Activated naive CD4-positive, alpha-beta T cell treated with anti-CD3 and anti-CD28 coated beads, Interleukin-2, amount 50 U/mL, for 72 hours (primary cell): ENCODE data around the gene RPTOR. TPM values are rescaled to one million over a fixed set of nuclear protein-coding genes. Genes with fewer than 3 reads are reported as not detected.

Experiments
- ATAC-seq, 2 donors: fragments of 150-1000 bp; cut with Tn5 transposase; 2 replicates each; pipeline ENCODE4 v1.10.0; 2021; ENCODE audit warnings: mild to moderate bottlenecking in 2 of 2, moderate library complexity in 2 of 2
- DNase-seq, 2 donors: peaks; one replicate each; pipeline ENCODE4 v3.0.0; 2021 to 2022; ENCODE audit warnings: low spot score in 2 of 2
- H3K27ac Mint-ChIP-seq, 2 donors: one replicate each; pipeline ENCODE4 v1.8.0; 2022; ENCODE audit warnings: mild to moderate bottlenecking in 2 of 2, mixed read lengths in 2 of 2
- H3K36me3 Mint-ChIP-seq, 2 donors: one replicate each; pipeline ENCODE4 v1.8.0; 2022; ENCODE audit warnings: mixed read lengths in 2 of 2
- H3K9me3 Mint-ChIP-seq, 2 donors: one replicate each; pipeline ENCODE4 v1.8.0; 2022; ENCODE audit warnings: mixed read lengths in 2 of 2
- total RNA-seq, 2 donors: library from RNA; stranded (reverse); gene quantifications; one replicate each; pipeline ENCODE4 v1.2.3, GENCODE V29; 2022

The RPTOR gene
- total RNA-seq, 2 donors from 2014 or later, result 59.5 to 128 TPM

DNA sequence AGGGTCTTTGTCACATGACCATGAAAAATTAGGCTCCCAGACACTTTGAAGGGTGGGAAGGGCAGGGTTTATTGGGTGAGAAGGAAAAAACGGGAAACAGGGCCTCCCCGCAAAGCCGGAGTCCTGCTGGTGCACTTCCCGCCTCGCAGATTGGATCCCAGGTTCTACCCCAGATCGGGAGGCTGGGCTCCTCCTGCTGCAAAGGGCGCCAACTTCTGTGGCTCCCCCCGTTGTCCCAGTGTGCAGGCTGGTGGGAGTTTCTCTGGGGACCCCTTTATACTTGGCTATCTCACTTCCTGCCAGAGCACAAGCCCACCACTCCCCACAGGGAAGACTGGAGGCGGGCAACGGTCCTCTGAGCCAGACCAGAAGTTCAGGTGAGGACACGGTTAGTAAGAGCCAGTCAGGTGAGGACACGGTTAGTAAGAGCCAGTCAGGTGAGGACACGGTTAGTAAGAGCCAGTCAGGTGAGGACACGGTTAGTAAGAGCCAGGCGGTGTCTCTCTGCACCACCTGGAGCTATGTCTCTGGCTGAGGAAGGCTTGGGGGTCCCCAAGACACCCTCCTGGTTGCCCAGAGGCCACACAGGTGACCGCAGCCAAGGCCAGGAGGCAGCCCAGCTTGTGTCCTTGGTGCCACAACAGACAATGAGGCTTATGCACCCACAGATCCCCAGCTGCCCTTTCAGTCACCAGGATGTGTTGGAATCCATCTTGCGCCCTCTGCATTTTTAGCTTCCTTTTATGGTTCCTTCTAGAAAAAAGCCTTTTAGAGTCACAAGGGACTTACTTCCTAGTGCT is 398.9 kb downstream of the RPTOR start:
- Mint-ChIP-seq H3K36me3 (peaks cover 16 to 34% of the 10 kb centered on the region in 2 donors), H3K27ac (peak overlapping the region in 1 of 2 donors; percentile 10), H3K9me3 (no peaks in the 10 kb centered on the region)
- no peak for DNase-seq
- no peak for ATAC-seq

DNA sequence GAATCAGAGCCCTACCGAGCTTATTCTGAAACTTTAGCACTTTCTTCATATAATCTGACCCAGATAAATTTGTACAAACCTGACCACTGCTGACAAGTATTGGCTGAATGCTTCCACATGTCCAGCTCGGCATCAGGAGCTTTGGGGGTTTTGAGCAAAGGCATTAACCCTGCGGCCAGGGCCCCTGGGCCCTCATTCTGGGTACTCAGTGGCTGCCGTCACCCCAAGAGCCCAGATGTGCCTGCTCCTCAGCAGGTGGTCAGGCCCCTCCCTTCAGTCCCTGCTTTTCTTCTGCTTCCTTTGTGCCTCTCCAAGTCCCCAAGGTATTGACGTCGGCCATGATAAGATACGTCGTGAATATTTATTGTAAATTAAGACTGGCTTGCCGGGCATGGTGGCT is 399.7 kb downstream of the RPTOR start:
- DNase-seq (no peak), ATAC-seq (no peak)
- Mint-ChIP-seq H3K9me3 (no peaks in the 10 kb centered on the region), H3K27ac (peak overlapping the region; percentile 11 to 32), H3K36me3 (peaks cover 16 to 34% of the 10 kb centered on the region in 2 donors)

DNA sequence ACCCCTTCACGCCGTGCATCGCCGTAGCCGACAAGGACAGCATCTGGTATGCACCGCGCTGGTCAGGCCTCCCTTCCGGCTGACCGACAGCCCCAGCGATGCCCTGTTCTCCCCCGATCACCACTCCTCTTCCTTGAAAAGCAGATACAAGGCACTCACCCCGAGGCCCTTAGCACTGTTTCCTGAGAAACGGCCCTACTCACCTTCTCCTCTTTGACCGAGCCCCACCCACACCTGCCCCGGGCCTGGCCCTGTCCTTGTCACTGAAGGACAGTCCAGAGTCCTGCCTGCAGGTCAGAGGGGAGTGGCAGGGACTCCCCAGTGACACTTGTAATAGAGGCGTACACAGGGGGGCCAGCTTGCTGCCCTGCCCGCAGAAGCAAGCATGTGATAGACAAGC is 401.1 kb downstream of the RPTOR start:
- Mint-ChIP-seq H3K27ac (peak overlapping the region in 1 of 2 donors; percentile 12), H3K36me3 (peaks cover 16 to 40% of the 10 kb centered on the region in 2 donors), H3K9me3 (no peaks in the 10 kb centered on the region)
- ATAC-seq, result no peak
- DNase-seq, result no peak

- ATAC-seq, result no peak
- peak overlapping the region in 1 of 2 donors; percentile 45 for H3K27ac Mint-ChIP-seq
- DNase-seq, result no peak
- peaks cover 16 to 40% of the 10 kb centered on the region in 2 donors for H3K36me3 Mint-ChIP-seq
- H3K9me3 Mint-ChIP-seq, result no peaks in the 10 kb centered on the region
These were observed 401.8 kb downstream of the RPTOR start for GRCh38 chr17:80946449-80946848.

GRCh38 chr17:80947200-80947940 is 402.7 kb downstream of the RPTOR start:
- H3K9me3 Mint-ChIP-seq, result no peaks in the 10 kb centered on the region
- H3K27ac Mint-ChIP-seq, result peak overlapping the region in 1 of 2 donors; percentile 22
- peaks cover 16 to 32% of the 10 kb centered on the region in 2 donors for H3K36me3 Mint-ChIP-seq
- DNase-seq, result no peak
- ATAC-seq, result no peak

- H3K27ac Mint-ChIP-seq, result no peak overlapping the region
- DNase-seq (no peak), ATAC-seq (no peak)
- H3K9me3 Mint-ChIP-seq, result no peaks in the 10 kb centered on the region
- peaks cover 16 to 29% of the 10 kb centered on the region in 2 donors for H3K36me3 Mint-ChIP-seq
These were observed 403.7 kb downstream of the RPTOR start for GRCh38 chr17:80948019-80948975.

DNA sequence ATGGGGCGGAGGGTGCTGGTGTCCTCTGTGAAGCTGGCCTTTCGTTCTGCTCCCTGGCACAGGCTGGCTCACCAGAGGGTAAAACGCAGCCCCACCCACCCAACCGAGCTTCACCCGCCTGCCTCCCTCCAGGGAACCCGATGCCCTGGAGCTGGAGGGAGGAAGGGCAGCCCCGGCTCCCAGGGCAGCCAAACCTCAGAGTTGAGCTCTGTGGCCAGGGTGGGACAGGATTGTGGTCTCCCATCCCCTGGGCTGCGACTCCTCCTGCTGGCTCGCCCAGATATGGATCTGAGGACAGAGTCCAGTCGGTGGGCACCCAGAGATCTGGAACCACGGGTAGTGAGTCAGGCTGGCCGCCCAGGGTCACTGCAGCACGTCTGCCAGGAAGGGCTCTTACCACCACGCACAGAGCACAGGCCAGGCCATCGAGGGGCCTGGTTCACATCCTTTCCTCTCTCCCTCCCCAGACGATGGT is 404.4 kb downstream of the RPTOR start:
- Mint-ChIP-seq H3K36me3 (peaks cover 16 to 29% of the 10 kb centered on the region in 2 donors), H3K9me3 (no peaks in the 10 kb centered on the region), H3K27ac (no peak overlapping the region)
- ATAC-seq (no peak), DNase-seq (no peak)

DNA sequence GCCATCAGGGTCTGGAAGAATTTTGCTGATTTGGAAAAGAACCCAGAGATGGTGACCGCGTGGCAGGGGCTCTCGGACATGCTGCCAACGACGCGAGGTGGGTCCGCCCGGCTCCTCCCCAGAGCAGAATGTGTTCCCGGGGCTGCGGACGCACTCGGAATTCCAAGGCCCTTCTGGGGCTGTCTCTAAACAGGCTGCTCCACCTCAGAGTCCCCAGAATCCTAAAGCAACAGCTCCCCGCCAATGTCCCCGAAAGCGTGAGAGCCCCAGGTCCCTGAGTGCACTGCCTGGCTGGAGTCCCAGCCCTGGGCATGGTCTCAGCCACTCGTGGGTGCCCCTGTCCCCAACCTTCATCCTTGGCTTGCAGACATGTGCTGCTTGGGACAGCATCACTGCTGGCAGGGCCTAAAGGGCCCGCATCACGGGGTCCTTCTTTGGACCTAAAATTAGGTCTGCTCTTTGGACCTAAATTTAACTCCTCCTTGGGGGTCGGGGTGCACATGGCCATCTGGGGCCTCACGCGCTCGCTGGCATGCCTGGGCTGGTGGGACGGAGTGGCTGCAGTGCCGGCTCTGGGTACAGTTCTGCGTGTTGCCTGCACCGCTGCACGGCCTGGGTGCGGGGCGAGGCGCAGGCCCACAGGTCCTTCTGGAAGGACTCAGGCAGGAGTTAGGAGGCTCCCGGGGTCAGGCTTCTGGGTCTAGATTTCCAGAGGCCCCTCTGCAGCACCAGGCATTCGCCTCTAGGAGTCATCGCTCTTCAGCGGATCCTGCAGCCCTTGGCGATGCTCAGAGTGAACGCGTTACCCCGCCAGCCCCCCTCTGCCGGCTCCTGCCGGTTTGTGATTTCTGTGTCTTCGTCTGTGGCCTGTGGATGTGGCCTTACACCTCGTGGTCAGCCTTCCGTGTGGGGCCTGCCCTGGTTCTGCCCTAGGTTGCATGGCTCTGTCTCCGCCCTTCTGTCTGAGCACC is 405.1 kb downstream of the RPTOR start:
- H3K9me3 Mint-ChIP-seq, result no peaks in the 10 kb centered on the region
- ATAC-seq (no peak), DNase-seq (no peak)
- H3K36me3 Mint-ChIP-seq, result peaks cover 16 to 29% of the 10 kb centered on the region in 2 donors
- peak overlapping the region in 1 of 2 donors; percentile 44 for H3K27ac Mint-ChIP-seq

- DNase-seq (no peak), ATAC-seq (no peak)
- Mint-ChIP-seq H3K36me3 (peaks cover 16 to 29% of the 10 kb centered on the region in 2 donors), H3K27ac (peak overlapping the region in 1 of 2 donors; percentile 48), H3K9me3 (no peaks in the 10 kb centered on the region)
These were observed 406.0 kb downstream of the RPTOR start for GRCh38 chr17:80950466-80951120.

GRCh38 chr17:80951121-80952090 is 406.8 kb downstream of the RPTOR start:
- peaks cover 7 to 21% of the 10 kb centered on the region in 2 donors for H3K36me3 Mint-ChIP-seq
- H3K27ac Mint-ChIP-seq, result peak overlapping the region in 1 of 2 donors; percentile 48
- ATAC-seq, result peak; percentile 12 to 24
- no peaks in the 10 kb centered on the region for H3K9me3 Mint-ChIP-seq
- DNase-seq, result no peak

DNA sequence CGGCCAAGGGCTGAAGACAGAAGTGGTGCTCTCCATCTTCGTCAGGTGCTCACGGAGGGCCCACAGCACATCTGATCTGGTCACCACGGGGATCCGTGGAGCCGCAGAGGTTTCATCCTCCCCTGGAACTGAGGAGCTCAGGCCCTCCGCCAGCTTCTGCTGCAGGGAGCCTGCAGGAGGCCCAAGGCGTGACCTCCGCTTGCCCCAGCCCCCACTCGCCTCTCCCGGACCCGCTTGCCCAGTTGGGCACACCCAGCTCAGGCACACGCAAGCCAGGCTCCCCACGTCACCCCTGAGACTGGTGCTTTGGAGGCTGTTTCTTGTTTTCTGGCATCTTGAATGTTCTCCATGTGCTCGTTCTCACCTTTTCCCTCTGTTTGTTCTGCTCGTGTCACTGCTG is 407.7 kb downstream of the RPTOR start:
- Mint-ChIP-seq H3K36me3 (peaks cover 0 to 15% of the 10 kb centered on the region in 2 donors), H3K9me3 (no peaks in the 10 kb centered on the region), H3K27ac (peak overlapping the region in 1 of 2 donors; percentile 44)
- ATAC-seq (no peak), DNase-seq (no peak)

- no peak for DNase-seq
- Mint-ChIP-seq H3K27ac (peak overlapping the region in 1 of 2 donors; percentile 14), H3K36me3 (peaks cover 0 to 7% of the 10 kb centered on the region in 2 donors), H3K9me3 (no peaks in the 10 kb centered on the region)
- no peak for ATAC-seq
These were observed 409.1 kb downstream of the RPTOR start for GRCh38 chr17:80953471-80954315.

DNA sequence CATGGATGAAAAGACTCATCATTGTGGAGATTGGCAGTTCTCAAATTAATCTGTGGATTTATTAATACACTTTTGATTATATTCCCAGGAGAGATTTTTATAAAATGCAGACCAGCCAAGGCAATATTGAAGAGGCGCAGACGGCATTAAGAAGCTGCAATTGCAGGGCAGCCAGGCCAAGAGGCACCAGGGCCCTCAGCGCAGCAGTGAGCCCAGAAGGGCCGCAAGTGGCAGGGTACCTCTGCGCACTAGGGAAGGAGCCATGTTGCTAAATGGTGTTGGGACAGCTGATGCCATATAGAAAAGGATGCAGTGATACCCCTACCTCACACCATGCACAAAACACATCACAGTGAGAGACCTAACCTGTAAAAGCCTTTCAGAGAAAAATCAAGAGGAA is 410.4 kb downstream of the RPTOR start:
- Mint-ChIP-seq H3K27ac (peak overlapping the region in 1 of 2 donors; percentile 81), H3K36me3 (peaks cover 0 to 4% of the 10 kb centered on the region in 2 donors), H3K9me3 (no peaks in the 10 kb centered on the region)
- DNase-seq, result no peak
- no peak for ATAC-seq
